ENCODE data around the gene PRR15L. TPM values are rescaled to one million over a fixed set of nuclear protein-coding genes. Genes with fewer than 3 reads are reported as not detected.

PRR15L gene
- total and polyA plus RNA-seq, 2 experiments from 2014 or later: 0.57 TPM; not detected in 1

- Histone ChIP-seq H2AFZ (no peak overlapping the region), H3K4me2 (no peak overlapping the region), H3K4me1 (ENCODE audit: insufficient read depth) (peaks cover 9% of the 10 kb centered on the region; the same call in 1 of the 2 replicates), H4K20me1 (replicated peaks; ENCODE audit: insufficient read depth) (no peaks in the 10 kb centered on the region), H3K4me3 (no peak overlapping the region), H3K27ac (ENCODE audit: low read depth) (no peak overlapping the region), H3K36me3 (ENCODE audit: insufficient read depth) (no peaks in the 10 kb centered on the region), H3K27me3 (ENCODE audit: insufficient read depth) (peaks cover 16% of the 10 kb centered on the region), H3F3A (replicated peaks; ENCODE audit: low read depth) (no peaks in the 10 kb centered on the region), H3K9me2 (ENCODE audit: insufficient read depth) (peaks cover 4% of the 10 kb centered on the region; the same call in 1 of the 2 replicates), H3K79me2 (replicated peaks; ENCODE audit: insufficient read depth) (no peaks in the 10 kb centered on the region)
- H3K27me3 Mint-ChIP-seq (ENCODE audit: insufficient read depth, low read depth, poor library complexity): peaks cover 28% of the 10 kb centered on the region
- H3K4me3 Mint-ChIP-seq: no peak overlapping the region
- DNase-seq (ENCODE audit: low spot score) (no peak), ATAC-seq (no peak)
- H3K4me1 Mint-ChIP-seq: peaks cover 10% of the 10 kb centered on the region
- TF ChIP-seq STAT1 (IDR thresholded peaks at IDR 0.05; ENCODE audit: unreplicated experiment): no peak
- TF ChIP-seq, protein P1, sequence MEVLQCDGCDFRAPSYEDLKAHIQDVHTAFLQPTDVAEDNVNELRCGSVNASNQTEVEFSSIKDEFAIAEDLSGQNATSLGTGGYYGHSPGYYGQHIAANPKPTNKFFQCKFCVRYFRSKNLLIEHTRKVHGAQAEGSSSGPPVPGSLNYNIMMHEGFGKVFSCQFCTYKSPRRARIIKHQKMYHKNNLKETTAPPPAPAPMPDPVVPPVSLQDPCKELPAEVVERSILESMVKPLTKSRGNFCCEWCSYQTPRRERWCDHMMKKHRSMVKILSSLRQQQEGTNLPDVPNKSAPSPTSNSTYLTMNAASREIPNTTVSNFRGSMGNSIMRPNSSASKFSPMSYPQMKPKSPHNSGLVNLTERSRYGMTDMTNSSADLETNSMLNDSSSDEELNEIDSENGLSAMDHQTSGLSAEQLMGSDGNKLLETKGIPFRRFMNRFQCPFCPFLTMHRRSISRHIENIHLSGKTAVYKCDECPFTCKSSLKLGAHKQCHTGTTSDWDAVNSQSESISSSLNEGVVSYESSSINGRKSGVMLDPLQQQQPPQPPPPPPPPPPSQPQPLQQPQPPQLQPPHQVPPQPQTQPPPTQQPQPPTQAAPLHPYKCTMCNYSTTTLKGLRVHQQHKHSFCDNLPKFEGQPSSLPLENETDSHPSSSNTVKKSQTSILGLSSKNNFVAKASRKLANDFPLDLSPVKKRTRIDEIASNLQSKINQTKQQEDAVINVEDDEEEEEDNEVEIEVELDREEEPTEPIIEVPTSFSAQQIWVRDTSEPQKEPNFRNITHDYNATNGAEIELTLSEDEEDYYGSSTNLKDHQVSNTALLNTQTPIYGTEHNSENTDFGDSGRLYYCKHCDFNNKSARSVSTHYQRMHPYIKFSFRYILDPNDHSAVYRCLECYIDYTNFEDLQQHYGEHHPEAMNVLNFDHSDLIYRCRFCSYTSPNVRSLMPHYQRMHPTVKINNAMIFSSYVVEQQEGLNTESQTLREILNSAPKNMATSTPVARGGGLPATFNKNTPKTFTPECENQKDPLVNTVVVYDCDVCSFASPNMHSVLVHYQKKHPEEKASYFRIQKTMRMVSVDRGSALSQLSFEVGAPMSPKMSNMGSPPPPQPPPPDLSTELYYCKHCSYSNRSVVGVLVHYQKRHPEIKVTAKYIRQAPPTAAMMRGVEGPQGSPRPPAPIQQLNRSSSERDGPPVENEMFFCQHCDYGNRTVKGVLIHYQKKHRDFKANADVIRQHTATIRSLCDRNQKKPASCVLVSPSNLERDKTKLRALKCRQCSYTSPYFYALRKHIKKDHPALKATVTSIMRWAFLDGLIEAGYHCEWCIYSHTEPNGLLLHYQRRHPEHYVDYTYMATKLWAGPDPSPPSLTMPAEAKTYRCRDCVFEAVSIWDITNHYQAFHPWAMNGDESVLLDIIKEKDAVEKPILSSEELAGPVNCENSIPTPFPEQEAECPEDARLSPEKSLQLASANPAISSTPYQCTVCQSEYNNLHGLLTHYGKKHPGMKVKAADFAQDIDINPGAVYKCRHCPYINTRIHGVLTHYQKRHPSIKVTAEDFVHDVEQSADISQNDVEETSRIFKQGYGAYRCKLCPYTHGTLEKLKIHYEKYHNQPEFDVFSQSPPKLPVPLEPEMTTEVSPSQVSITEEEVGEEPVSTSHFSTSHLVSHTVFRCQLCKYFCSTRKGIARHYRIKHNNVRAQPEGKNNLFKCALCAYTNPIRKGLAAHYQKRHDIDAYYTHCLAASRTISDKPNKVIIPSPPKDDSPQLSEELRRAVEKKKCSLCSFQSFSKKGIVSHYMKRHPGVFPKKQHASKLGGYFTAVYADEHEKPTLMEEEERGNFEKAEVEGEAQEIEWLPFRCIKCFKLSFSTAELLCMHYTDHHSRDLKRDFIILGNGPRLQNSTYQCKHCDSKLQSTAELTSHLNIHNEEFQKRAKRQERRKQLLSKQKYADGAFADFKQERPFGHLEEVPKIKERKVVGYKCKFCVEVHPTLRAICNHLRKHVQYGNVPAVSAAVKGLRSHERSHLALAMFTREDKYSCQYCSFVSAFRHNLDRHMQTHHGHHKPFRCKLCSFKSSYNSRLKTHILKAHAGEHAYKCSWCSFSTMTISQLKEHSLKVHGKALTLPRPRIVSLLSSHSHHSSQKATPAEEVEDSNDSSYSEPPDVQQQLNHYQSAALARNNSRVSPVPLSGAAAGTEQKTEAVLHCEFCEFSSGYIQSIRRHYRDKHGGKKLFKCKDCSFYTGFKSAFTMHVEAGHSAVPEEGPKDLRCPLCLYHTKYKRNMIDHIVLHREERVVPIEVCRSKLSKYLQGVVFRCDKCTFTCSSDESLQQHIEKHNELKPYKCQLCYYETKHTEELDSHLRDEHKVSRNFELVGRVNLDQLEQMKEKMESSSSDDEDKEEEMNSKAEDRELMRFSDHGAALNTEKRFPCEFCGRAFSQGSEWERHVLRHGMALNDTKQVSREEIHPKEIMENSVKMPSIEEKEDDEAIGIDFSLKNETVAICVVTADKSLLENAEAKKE (CRISPR knock-in tag; IDR thresholded peaks at IDR 0.05): no peak
- TF ChIP-seq JUNB (IDR thresholded peaks at IDR 0.05; ENCODE audit: unreplicated experiment): no peak
- TF ChIP-seq, protein P2, sequence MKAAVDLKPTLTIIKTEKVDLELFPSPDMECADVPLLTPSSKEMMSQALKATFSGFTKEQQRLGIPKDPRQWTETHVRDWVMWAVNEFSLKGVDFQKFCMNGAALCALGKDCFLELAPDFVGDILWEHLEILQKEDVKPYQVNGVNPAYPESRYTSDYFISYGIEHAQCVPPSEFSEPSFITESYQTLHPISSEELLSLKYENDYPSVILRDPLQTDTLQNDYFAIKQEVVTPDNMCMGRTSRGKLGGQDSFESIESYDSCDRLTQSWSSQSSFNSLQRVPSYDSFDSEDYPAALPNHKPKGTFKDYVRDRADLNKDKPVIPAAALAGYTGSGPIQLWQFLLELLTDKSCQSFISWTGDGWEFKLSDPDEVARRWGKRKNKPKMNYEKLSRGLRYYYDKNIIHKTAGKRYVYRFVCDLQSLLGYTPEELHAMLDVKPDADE (IDR thresholded peaks at IDR 0.05): no peak
- TF ChIP-seq, protein P3, sequence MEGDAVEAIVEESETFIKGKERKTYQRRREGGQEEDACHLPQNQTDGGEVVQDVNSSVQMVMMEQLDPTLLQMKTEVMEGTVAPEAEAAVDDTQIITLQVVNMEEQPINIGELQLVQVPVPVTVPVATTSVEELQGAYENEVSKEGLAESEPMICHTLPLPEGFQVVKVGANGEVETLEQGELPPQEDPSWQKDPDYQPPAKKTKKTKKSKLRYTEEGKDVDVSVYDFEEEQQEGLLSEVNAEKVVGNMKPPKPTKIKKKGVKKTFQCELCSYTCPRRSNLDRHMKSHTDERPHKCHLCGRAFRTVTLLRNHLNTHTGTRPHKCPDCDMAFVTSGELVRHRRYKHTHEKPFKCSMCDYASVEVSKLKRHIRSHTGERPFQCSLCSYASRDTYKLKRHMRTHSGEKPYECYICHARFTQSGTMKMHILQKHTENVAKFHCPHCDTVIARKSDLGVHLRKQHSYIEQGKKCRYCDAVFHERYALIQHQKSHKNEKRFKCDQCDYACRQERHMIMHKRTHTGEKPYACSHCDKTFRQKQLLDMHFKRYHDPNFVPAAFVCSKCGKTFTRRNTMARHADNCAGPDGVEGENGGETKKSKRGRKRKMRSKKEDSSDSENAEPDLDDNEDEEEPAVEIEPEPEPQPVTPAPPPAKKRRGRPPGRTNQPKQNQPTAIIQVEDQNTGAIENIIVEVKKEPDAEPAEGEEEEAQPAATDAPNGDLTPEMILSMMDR (conservative IDR thresholded peaks at IDR 0.05; ENCODE audit: low read depth in 2 of 2): no peak
- no peak for TF ChIP-seq ZNF114 (CRISPR knock-in tag; IDR thresholded peaks at IDR 0.05)
- TF ChIP-seq, protein P4, sequence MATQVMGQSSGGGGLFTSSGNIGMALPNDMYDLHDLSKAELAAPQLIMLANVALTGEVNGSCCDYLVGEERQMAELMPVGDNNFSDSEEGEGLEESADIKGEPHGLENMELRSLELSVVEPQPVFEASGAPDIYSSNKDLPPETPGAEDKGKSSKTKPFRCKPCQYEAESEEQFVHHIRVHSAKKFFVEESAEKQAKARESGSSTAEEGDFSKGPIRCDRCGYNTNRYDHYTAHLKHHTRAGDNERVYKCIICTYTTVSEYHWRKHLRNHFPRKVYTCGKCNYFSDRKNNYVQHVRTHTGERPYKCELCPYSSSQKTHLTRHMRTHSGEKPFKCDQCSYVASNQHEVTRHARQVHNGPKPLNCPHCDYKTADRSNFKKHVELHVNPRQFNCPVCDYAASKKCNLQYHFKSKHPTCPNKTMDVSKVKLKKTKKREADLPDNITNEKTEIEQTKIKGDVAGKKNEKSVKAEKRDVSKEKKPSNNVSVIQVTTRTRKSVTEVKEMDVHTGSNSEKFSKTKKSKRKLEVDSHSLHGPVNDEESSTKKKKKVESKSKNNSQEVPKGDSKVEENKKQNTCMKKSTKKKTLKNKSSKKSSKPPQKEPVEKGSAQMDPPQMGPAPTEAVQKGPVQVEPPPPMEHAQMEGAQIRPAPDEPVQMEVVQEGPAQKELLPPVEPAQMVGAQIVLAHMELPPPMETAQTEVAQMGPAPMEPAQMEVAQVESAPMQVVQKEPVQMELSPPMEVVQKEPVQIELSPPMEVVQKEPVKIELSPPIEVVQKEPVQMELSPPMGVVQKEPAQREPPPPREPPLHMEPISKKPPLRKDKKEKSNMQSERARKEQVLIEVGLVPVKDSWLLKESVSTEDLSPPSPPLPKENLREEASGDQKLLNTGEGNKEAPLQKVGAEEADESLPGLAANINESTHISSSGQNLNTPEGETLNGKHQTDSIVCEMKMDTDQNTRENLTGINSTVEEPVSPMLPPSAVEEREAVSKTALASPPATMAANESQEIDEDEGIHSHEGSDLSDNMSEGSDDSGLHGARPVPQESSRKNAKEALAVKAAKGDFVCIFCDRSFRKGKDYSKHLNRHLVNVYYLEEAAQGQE (IDR thresholded peaks at IDR 0.05; ENCODE audit: unreplicated experiment): no peak
- no peak for TF ChIP-seq EZH2phosphoT487 (IDR thresholded peaks at IDR 0.05; ENCODE audit: unreplicated experiment)
- no peak for TF ChIP-seq ZNF331 (CRISPR knock-in tag; IDR thresholded peaks at IDR 0.05; ENCODE audit: low read depth)
- no peak for TF ChIP-seq EZH2 (IDR thresholded peaks at IDR 0.05; ENCODE audit: low read depth, unreplicated experiment)
- TF ChIP-seq NANOG (IDR thresholded peaks at IDR 0.05; ENCODE audit: borderline replicate concordance): no peak
- TF ChIP-seq POLR2AphosphoS5 (IDR thresholded peaks at IDR 0.05; ENCODE audit: low read depth): no peak
- TF ChIP-seq CREB1 (CRISPR knock-in tag; IDR thresholded peaks at IDR 0.05; ENCODE audit: low read depth): no peak
- peaks cover 6% of the 10 kb centered on the region; the same call in 2 of the 3 replicates for H3K36me3 Mint-ChIP-seq (ENCODE audit: low read depth)
- H3K27ac Mint-ChIP-seq: no peak overlapping the region
- peaks cover 13% of the 10 kb centered on the region; the same call in 2 of the 3 replicates for H3K9me3 Mint-ChIP-seq
These were observed 19.7 kb downstream of the PRR15L start for GRCh38 chr17:47937941-47938340.
